DND-41 (cell line): Measurements from ENCODE around the gene MEP1A.

Experiments
- ATAC-seq: fragments of 200-7000 bp; cut with Tn5 transposase; 3 replicates; pipeline ENCODE4 v1.9.1; 2021; ENCODE audit warnings: low read depth; ENCODE audit not compliant: insufficient read depth
- DNase-seq: peaks from one replicate; pipeline ENCODE4 v3.0.0-alpha.2; 2020
- H2AFZ ChIP-seq: 2 replicates; pipeline ENCODE4 v1.6.0; 2012; ENCODE audit warnings: low read depth, low read length
- H3K27ac ChIP-seq: 2 replicates; pipeline ENCODE4 v1.5.1; 2012; ENCODE audit warnings: low read length, inconsistent platforms
- H3K27me3 ChIP-seq: fragments of 200-600 bp; sonication (generic); 2 replicates; pipeline ENCODE4 v1.6.0; 2012; ENCODE audit warnings: low read length, mild to moderate bottlenecking, inconsistent platforms; ENCODE audit not compliant: insufficient read depth, poor library complexity
- H3K36me3 ChIP-seq: 2 replicates; pipeline ENCODE4 v1.5.1; 2012; ENCODE audit warnings: low read length, inconsistent platforms; ENCODE audit not compliant: insufficient read depth
- H3K4me1 ChIP-seq: 2 replicates; pipeline ENCODE4 v1.5.1; 2012; ENCODE audit warnings: mild to moderate bottlenecking, low read length; ENCODE audit not compliant: insufficient read depth
- H3K4me2 ChIP-seq: 2 replicates; pipeline ENCODE4 v1.6.0; 2012; ENCODE audit warnings: mild to moderate bottlenecking, moderate library complexity, low read length, inconsistent platforms; ENCODE audit not compliant: insufficient read depth
- H3K4me3 ChIP-seq, 2 experiments: fragments of 200-600 bp in 1 of 2; shearing (Covaris generic) in 1 of 2; 2 replicates each; pipeline ENCODE4 v1.5.1; 2012 to 2016; ENCODE audit warnings: inconsistent platforms in 2 of 2, low read length in 2 of 2, mild to moderate bottlenecking in 2 of 2, low read depth in 1 of 2, moderate library complexity in 1 of 2
- H3K79me2 ChIP-seq: 2 replicates; pipeline ENCODE4 v1.6.0; 2012; ENCODE audit warnings: low read length, inconsistent platforms; ENCODE audit not compliant: insufficient read depth
- H3K9ac ChIP-seq: 2 replicates; pipeline ENCODE4 v1.6.0; 2012; ENCODE audit warnings: low read depth, mild to moderate bottlenecking, inconsistent platforms, low read length, moderate library complexity
- H3K9me3 ChIP-seq: 2 replicates; pipeline ENCODE4 v1.5.1; 2012; ENCODE audit warnings: low read length, moderate library complexity, mild to moderate bottlenecking, inconsistent platforms; ENCODE audit not compliant: insufficient read depth, severe bottlenecking
- H4K20me1 ChIP-seq: 2 replicates; pipeline ENCODE4 v1.6.0; 2012; ENCODE audit warnings: low read length; ENCODE audit not compliant: insufficient read depth
- CTCF ChIP-seq: IDR thresholded peaks from 2 replicates; pipeline ENCODE4 v1.5.1; 2012; ENCODE audit warnings: borderline replicate concordance, low read length, moderate library complexity, mild to moderate bottlenecking; ENCODE audit not compliant: poor library complexity, severe bottlenecking; ENCODE audit errors: extremely low read depth
- EZH2 ChIP-seq: IDR thresholded peaks from 3 replicates; pipeline ENCODE4 v1.6.1; 2012; ENCODE audit warnings: borderline replicate concordance, low read depth, mild to moderate bottlenecking, moderate library complexity, low read length, inconsistent platforms; ENCODE audit not compliant: severe bottlenecking

The MEP1A gene

GRCh38 chr6:46776070-46776712 is 17.0 kb upstream of the MEP1A start:
- Histone ChIP-seq H3K36me3 (no peaks in the 10 kb centered on the region), H3K9ac (no peak overlapping the region), H3K4me2 (no peak overlapping the region), H3K79me2 (no peaks in the 10 kb centered on the region), H3K27me3 (no peaks in the 10 kb centered on the region), H2AFZ (no peak overlapping the region), H3K27ac (no peak overlapping the region), H3K9me3 (no peaks in the 10 kb centered on the region), H4K20me1 (no peaks in the 10 kb centered on the region), H3K4me1 (no peaks in the 10 kb centered on the region), H3K4me3 (no peak overlapping the region)
- DNase-seq (no peak), ATAC-seq (no peak)
- TF ChIP-seq CTCF (no peak), EZH2 (no peak)

- no peak overlapping the region for H2AFZ ChIP-seq
- H3K4me2 ChIP-seq, result no peak overlapping the region
- H3K36me3 ChIP-seq, result no peaks in the 10 kb centered on the region
- no peak overlapping the region for H3K9ac ChIP-seq
- no peak for ATAC-seq
- no peaks in the 10 kb centered on the region for H3K4me1 ChIP-seq
- no peak for DNase-seq
- no peaks in the 10 kb centered on the region for H3K9me3 ChIP-seq
- H3K79me2 ChIP-seq, result no peaks in the 10 kb centered on the region
- H3K4me3 ChIP-seq, result no peak overlapping the region
- no peak overlapping the region for H3K27ac ChIP-seq
- no peaks in the 10 kb centered on the region for H4K20me1 ChIP-seq
- H3K27me3 ChIP-seq, result no peaks in the 10 kb centered on the region
- TF ChIP-seq CTCF (no peak), EZH2 (no peak)
Measured at GRCh38 chr6:46777476-46778346, 15.5 kb upstream of the MEP1A start.

- no peaks in the 10 kb centered on the region for H3K9me3 ChIP-seq
- no peaks in the 10 kb centered on the region for H4K20me1 ChIP-seq
- H3K4me1 ChIP-seq, result no peaks in the 10 kb centered on the region
- no peak overlapping the region for H2AFZ ChIP-seq
- TF ChIP-seq EZH2 (no peak), CTCF (peak; percentile 75)
- no peak overlapping the region for H3K9ac ChIP-seq
- no peaks in the 10 kb centered on the region for H3K79me2 ChIP-seq
- no peaks in the 10 kb centered on the region for H3K27me3 ChIP-seq
- DNase-seq (peak; percentile 29), ATAC-seq (peak; percentile 61; the same call in 1 of the 3 replicates)
- no peak overlapping the region for H3K4me3 ChIP-seq
- no peak overlapping the region for H3K4me2 ChIP-seq
- H3K36me3 ChIP-seq, result no peaks in the 10 kb centered on the region
- H3K27ac ChIP-seq, result no peak overlapping the region
Measured at GRCh38 chr6:46781478-46782378, 11.5 kb upstream of the MEP1A start.
